ENCODE results near the gene COX6A1.
"Not testable (repeated sequence)": the region's sequence is repeated elsewhere in the genome, so short reads cannot be mapped to it uniquely, and the experiment has no call there.

Gene COX6A1

DNA sequence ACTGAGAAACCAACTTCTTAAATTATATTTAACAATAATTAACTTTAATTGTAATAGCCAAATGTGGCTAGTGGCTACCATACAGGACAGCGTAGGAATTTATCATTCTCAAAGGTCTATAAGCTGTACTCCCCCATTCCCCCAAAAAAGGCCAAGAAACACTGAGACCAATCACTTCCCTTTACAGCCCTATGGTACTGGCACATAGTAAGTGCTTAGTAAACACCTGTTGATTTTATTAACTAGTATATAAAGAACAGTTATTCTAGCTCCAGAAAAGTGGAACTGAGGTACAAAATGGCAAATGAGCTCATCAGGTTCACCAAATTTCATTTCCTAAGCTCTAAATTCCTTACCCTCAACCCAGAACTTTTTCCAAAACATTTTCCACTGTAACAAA is 37.7 kb downstream of the COX6A1 start:
- POLR2A ChIA-PET = no interaction called here

DNA sequence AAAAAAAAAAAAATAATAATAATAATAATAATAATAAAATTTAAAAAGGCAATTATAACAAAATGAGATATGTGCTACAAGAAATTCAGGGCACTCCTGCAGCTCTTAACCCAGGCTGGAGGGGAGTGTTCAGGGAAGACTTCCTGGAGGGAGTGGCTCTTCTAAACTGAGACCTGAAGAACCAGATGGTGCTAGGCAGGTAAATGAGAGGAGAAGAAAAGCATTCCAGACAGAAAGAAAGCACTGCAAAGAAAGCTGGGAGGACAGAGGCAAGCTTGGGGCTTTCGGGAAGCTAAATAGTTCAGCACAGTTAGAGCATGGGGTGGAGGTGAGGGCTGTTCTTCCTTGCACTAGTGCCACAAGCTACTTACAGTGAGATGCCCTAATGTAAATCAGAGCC is 41.5 kb downstream of the COX6A1 start:
- DNase-seq (ENCODE audit: extremely low spot score) = no peak
- TF ChIP-seq, protein P1, sequence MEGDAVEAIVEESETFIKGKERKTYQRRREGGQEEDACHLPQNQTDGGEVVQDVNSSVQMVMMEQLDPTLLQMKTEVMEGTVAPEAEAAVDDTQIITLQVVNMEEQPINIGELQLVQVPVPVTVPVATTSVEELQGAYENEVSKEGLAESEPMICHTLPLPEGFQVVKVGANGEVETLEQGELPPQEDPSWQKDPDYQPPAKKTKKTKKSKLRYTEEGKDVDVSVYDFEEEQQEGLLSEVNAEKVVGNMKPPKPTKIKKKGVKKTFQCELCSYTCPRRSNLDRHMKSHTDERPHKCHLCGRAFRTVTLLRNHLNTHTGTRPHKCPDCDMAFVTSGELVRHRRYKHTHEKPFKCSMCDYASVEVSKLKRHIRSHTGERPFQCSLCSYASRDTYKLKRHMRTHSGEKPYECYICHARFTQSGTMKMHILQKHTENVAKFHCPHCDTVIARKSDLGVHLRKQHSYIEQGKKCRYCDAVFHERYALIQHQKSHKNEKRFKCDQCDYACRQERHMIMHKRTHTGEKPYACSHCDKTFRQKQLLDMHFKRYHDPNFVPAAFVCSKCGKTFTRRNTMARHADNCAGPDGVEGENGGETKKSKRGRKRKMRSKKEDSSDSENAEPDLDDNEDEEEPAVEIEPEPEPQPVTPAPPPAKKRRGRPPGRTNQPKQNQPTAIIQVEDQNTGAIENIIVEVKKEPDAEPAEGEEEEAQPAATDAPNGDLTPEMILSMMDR (IDR thresholded peaks at IDR 0.05; ENCODE audit: control extremely low read depth, extremely low read depth, low read depth, missing control alignments) = no peak
- CTCF ChIA-PET = interaction anchor here (1.3 to 4.5 kb wide), 3 partner anchors 10 to 12 kb away, joined by 3 to 30 read pairs (median 6); partner anchors contain the start of gene SRSF9
- POLR2A ChIA-PET = no interaction called here

More for the DNA sequence above, 37.7 kb downstream of the COX6A1 start:
- no peak for DNase-seq (ENCODE audit: extremely low spot score)
- TF ChIP-seq, protein P1 (IDR thresholded peaks at IDR 0.05; ENCODE audit: control extremely low read depth, extremely low read depth, low read depth, missing control alignments) = no peak
- CTCF ChIA-PET = interaction anchor here (0.9 to 2.8 kb wide), 6 partner anchors 10 to 107 kb away, joined by 3 to 10 read pairs (median 5); no protein-coding TSS in a partner anchor

DNA sequence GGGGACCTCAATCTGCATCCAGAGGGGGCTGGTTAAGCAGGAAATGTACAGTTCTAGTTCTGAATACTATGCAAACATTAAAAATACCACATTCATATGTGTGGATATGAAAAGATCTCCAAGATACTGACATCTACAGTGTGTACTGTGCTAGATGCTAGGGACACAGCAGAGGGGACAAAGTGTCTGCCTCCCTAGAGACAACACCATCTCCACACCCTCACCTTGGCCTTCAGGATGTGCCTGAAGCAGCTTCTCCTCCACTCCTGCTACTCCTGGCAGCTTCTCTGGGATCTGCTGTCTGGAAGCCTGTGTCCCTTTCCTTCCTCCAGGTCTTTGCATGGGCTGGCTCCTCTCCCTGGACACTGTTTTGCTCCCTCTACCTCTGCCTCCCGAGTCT is 42.3 kb downstream of the COX6A1 start:
- ChIA-PET CTCF (interaction anchor here (1.3 to 4.5 kb wide), 3 partner anchors 9 to 11 kb away, joined by 3 to 30 read pairs (median 6); partner anchors contain the start of gene SRSF9), POLR2A (no interaction called here)
- DNase-seq (ENCODE audit: extremely low spot score) = no peak
- TF ChIP-seq, protein P1 (IDR thresholded peaks at IDR 0.05; ENCODE audit: control extremely low read depth, extremely low read depth, low read depth, missing control alignments) = no peak

DNA sequence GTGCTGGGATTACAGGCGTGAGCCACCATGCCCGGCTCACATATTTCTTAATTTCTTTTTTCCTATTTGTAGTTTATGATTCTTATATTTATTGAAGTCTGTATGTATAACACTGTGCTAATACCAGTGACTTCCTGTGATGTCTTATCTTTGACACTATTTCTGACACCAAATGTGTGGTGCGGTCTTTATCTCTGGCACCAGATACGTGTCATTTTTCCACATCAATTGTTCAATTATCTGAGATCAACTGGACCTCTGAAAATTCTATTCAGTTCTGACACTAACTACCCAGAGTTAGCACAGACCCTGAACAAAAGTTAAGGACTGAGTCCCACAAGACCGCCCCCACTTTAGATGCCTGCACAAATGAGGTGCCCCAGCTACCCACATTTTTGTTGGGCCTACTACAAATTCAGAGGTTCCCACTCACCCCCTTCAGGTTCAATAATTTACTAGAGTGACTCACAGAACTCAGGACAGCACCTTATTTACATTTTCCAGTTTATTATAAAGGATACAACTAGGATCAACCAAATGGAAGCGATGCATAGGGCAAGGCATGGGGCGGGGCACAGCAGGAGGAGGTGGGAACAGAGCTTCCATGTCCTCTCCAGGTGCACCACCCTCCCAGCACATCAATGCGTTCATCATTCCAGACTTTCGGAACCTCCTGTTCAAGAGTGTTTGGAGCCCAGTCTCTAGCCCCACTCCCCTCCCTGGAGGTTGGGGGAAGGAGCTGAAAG is 43.3 kb downstream of the COX6A1 start:
- POLR2A ChIA-PET = interaction anchor here (0.7 kb wide), 1 partner anchor 16 kb away, joined by 3 read pairs; no protein-coding TSS in a partner anchor

DNA sequence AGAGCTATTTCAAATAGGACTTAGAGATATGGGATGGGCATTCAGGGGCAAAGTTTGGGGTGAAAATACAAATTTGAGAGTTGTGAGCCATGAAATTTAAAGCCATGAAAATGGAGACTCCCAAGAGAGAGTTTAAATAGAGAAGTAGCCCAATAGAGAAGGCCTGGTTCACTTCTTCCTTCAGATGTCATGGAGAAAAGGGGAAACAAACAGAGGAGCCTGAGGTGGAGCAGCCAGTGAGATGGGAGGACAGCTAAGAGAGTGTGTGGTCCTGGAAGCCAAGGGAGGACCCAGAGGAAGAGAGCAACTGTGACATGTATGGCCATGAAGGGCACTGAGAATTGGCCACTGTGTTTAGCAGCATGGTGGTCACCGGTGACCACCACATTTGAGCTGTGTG is 45.7 kb downstream of the COX6A1 start:
- CTCF ChIA-PET = interaction anchor here (1.0 to 1.7 kb wide), 6 partner anchors 8 to 43 kb away, joined by 3 to 9 read pairs (median 4); partner anchors contain the start of gene SRSF9
- no peak for DNase-seq (ENCODE audit: extremely low spot score)
- TF ChIP-seq, protein P1 (IDR thresholded peaks at IDR 0.05; ENCODE audit: control extremely low read depth, extremely low read depth, low read depth, missing control alignments) = no peak
- POLR2A ChIA-PET = interaction anchor here (0.6 kb wide), 1 partner anchor 192 kb away, joined by 8 read pairs; the partner anchor contains the start of gene RNU4-2

More for the DNA sequence above, 43.3 kb downstream of the COX6A1 start:
- TF ChIP-seq, protein P1 (IDR thresholded peaks at IDR 0.05; ENCODE audit: control extremely low read depth, extremely low read depth, low read depth, missing control alignments) = no peak
- no peak for DNase-seq (ENCODE audit: extremely low spot score)
- CTCF ChIA-PET = interaction anchor here (4.5 kb wide), 1 partner anchor 12 kb away, joined by 30 read pairs; the partner anchor contains the start of gene SRSF9

DNA sequence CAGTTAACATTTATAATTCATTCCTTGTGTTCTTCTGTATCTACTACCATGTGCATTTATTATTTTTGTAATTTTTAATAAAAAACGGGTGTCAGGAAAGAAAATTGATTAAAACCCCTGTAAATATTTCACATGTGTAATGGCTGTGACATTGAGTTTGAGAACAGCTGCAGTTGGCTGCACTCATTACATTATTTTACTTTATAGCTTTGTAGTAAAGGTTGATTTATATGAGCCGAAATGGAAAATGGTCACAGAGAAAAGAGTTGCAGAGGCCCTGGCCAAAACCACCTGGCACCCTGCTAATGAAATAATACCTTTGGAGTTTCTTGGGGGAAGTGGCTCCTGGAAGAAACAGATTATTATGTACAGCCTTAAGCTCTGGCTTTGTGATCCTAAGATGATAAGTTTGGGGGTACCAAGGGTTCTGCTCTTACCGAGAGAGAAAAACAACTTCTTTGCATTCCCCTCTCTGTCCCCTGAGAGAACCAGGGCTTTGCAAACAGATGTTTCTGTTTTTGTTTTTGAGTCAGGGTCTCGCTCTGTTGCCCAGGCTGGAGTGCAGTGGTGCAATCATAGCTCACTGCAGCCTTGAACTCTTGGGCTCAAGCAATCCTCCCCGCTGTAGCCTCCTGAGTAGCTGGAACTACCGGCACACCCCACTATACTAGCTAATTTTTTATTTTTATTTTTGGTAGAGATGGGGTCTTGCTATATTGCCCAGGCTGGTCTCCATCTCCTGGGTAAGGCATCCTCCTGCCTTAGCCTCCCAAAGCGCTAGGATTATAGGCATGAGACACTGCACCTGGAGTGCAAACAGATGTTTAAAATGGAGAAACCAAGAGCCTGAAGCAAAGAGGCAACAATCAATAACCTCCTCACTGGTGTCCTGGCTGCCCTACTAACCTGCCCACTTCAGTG is 48.3 kb downstream of the COX6A1 start:
- TF ChIP-seq, protein P1 (IDR thresholded peaks at IDR 0.05; ENCODE audit: control extremely low read depth, extremely low read depth, low read depth, missing control alignments) = no peak
- CTCF ChIA-PET = interaction anchor here (0.8 to 3.5 kb wide), 3 partner anchors 11 to 14 kb away, joined by 4 to 11 read pairs (median 4); no protein-coding TSS in a partner anchor
- no peak for DNase-seq (ENCODE audit: extremely low spot score)
- POLR2A ChIA-PET = no interaction called here

DNA sequence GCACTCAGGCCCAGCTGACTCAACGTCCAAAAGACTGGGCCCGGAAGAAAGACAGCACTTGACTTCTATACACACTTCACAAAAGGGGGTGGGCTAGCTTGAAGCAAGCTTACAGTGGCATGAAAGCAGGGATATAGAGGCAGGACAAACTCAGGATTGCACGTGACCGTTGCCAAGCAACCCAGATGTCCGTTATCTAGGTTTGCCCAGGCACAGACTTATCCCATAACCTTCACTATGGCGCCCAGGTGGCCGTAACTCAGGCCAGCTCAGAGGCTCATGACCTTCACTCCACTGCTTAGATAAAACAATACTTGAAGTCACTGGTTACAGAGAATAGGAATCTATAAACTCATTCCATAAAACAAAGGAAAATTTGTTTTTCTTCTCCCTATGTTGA is 49.6 kb downstream of the COX6A1 start:
- POLR2A ChIA-PET; DNase-seq (ENCODE audit: extremely low spot score): not testable (repeated sequence)
- CTCF ChIA-PET = interaction anchor here (2.2 to 3.5 kb wide), 2 partner anchors 16 to 31 kb away, joined by 6 to 11 read pairs; no protein-coding TSS in a partner anchor

Measured in GM10248 (cell line).